Activated naive CD4-positive, alpha-beta T cell (primary cell): Measurements from ENCODE around the gene DGCR2.
"Not testable (repeated sequence)": the region's sequence is repeated elsewhere in the genome, so short reads cannot be mapped to it uniquely, and the experiment has no call there.

Experiments
- DNase-seq, 4 experiments: peaks; one replicate each; lab custom pipeline; 2025; lab: John Stamatoyannopoulos, UW

The DGCR2 gene

GRCh38 chr22:19059481-19060278 is 62.5 kb downstream of the DGCR2 start:
- DNase-seq, result no peak

- no peak for DNase-seq
Measured at GRCh38 chr22:19058713-19059451, 63.3 kb downstream of the DGCR2 start.

GRCh38 chr22:19057999-19058491 is 64.2 kb downstream of the DGCR2 start:
- DNase-seq, result no peak

GRCh38 chr22:19057539-19057938 is 64.7 kb downstream of the DGCR2 start:
- no peak for DNase-seq

- DNase-seq, result no peak
Measured at GRCh38 chr22:19056951-19057401, 65.2 kb downstream of the DGCR2 start.

GRCh38 chr22:19055801-19056200 is 66.4 kb downstream of the DGCR2 start:
- no peak for DNase-seq

GRCh38 chr22:19052941-19053541 is 69.2 kb downstream of the DGCR2 start:
- DNase-seq, result no peak

- no peak for DNase-seq
Measured at GRCh38 chr22:19051381-19052072, 70.7 kb downstream of the DGCR2 start.

GRCh38 chr22:19050847-19051246 is 71.4 kb downstream of the DGCR2 start:
- DNase-seq, result not testable (repeated sequence)

GRCh38 chr22:19050117-19050516 is 72.1 kb downstream of the DGCR2 start:
- no peak for DNase-seq

GRCh38 chr22:19048531-19048930 is 73.7 kb downstream of the DGCR2 start:
- no peak for DNase-seq

- DNase-seq, result no peak
Measured at GRCh38 chr22:19047993-19048392, 74.2 kb downstream of the DGCR2 start.

- DNase-seq, result no peak
Measured at GRCh38 chr22:19046719-19047609, 75.2 kb downstream of the DGCR2 start.

GRCh38 chr22:19046287-19046686 is 75.9 kb downstream of the DGCR2 start:
- no peak for DNase-seq

GRCh38 chr22:19045094-19045493 is 77.1 kb downstream of the DGCR2 start:
- DNase-seq, result no peak

- no peak for DNase-seq
Measured at GRCh38 chr22:19044381-19044780, 77.8 kb downstream of the DGCR2 start.

- no peak for DNase-seq
Measured at GRCh38 chr22:19043121-19044085, 78.8 kb downstream of the DGCR2 start.

GRCh38 chr22:19042285-19043120 is 79.7 kb downstream of the DGCR2 start:
- DNase-seq, result no peak

GRCh38 chr22:19041704-19042074 is 80.5 kb downstream of the DGCR2 start:
- no peak for DNase-seq
